Amniotic epithelial cell (primary cell): Measurements from ENCODE around the gene SLC17A2.

Experiments
- DNase-seq: peaks from one replicate; pipeline ENCODE4 v3.0.0-alpha.2; 2010; ENCODE audit warnings: low read depth

The SLC17A2 gene

GRCh38 chr6:25883536-25883935 lies 47.0 kb downstream of the SLC17A2 start:
- peak; percentile 70 for DNase-seq

GRCh38 chr6:25882051-25882496 lies 48.4 kb downstream of the SLC17A2 start:
- peak; percentile 11 for DNase-seq

GRCh38 chr6:25880601-25881000 lies 49.9 kb downstream of the SLC17A2 start:
- DNase-seq: no peak

GRCh38 chr6:25878721-25879322 lies 51.7 kb downstream of the SLC17A2 start:
- no peak for DNase-seq

- peak; percentile 16 for DNase-seq
Measured at GRCh38 chr6:25875926-25876602, 54.4 kb downstream of the SLC17A2 start.

GRCh38 chr6:25875563-25875905 lies 55.0 kb downstream of the SLC17A2 start:
- DNase-seq: no peak

GRCh38 chr6:25874822-25875562 lies 55.5 kb downstream of the SLC17A2 start:
- no peak for DNase-seq

- no peak for DNase-seq
Measured at GRCh38 chr6:25874118-25874517, 56.4 kb downstream of the SLC17A2 start, which contains the start of gene SLC17A3. TSS of gene SLC17A3 (minus strand) at chr6:25874243. CDS start at chr6:25868387, 5,856 bp downstream.

- no peak for DNase-seq
Measured at GRCh38 chr6:25872814-25873213, 57.7 kb downstream of the SLC17A2 start.

GRCh38 chr6:25869840-25870239 lies 60.7 kb downstream of the SLC17A2 start:
- DNase-seq: no peak

- DNase-seq: no peak
Measured at GRCh38 chr6:25868436-25869183, 61.9 kb downstream of the SLC17A2 start.

- DNase-seq: peak; percentile 22
Measured at GRCh38 chr6:25866011-25866410, 64.5 kb downstream of the SLC17A2 start.

GRCh38 chr6:25863360-25863759 lies 67.1 kb downstream of the SLC17A2 start:
- no peak for DNase-seq
